Activated T-cell treated with anti-CD3 and anti-CD28 coated beads for 1 hour (primary cell): Measurements from ENCODE around the gene WWOX.

Experiments
- DNase-seq: peaks from one replicate; pipeline ENCODE4 v3.0.0-alpha.2; 2020; ENCODE audit warnings: low read depth

WWOX gene

GRCh38 chr16:78469787-78470186, 370.3 kb downstream of the WWOX start:
- DNase-seq = no peak

- no peak for DNase-seq
Measured at GRCh38 chr16:78473031-78473699, 373.7 kb downstream of the WWOX start.

GRCh38 chr16:78474762-78475161, 375.3 kb downstream of the WWOX start:
- DNase-seq = no peak

- DNase-seq = no peak
Measured at GRCh38 chr16:78476615-78477014, 377.2 kb downstream of the WWOX start.

GRCh38 chr16:78478267-78478861, 378.9 kb downstream of the WWOX start:
- DNase-seq = no peak

GRCh38 chr16:78479723-78480122, 380.3 kb downstream of the WWOX start:
- DNase-seq = no peak

GRCh38 chr16:78480588-78480987, 381.1 kb downstream of the WWOX start:
- DNase-seq = no peak

- DNase-seq = no peak
Measured at GRCh38 chr16:78483124-78483992, 383.9 kb downstream of the WWOX start.

- DNase-seq = no peak
Measured at GRCh38 chr16:78484509-78485058, 385.1 kb downstream of the WWOX start.

- no peak for DNase-seq
Measured at GRCh38 chr16:78485188-78485916, 385.9 kb downstream of the WWOX start.

GRCh38 chr16:78485917-78486257, 386.4 kb downstream of the WWOX start:
- no peak for DNase-seq

GRCh38 chr16:78487471-78487870, 388.0 kb downstream of the WWOX start:
- DNase-seq = no peak

GRCh38 chr16:78489072-78489471, 389.6 kb downstream of the WWOX start:
- no peak for DNase-seq

- DNase-seq = no peak
Measured at GRCh38 chr16:78489631-78490030, 390.2 kb downstream of the WWOX start.

GRCh38 chr16:78490431-78490830, 391.0 kb downstream of the WWOX start:
- no peak for DNase-seq

GRCh38 chr16:78490847-78491246, 391.4 kb downstream of the WWOX start:
- DNase-seq = no peak

GRCh38 chr16:78493573-78493972, 394.1 kb downstream of the WWOX start:
- no peak for DNase-seq

- DNase-seq = no peak
Measured at GRCh38 chr16:78494105-78494504, 394.7 kb downstream of the WWOX start.

GRCh38 chr16:78494674-78495073, 395.2 kb downstream of the WWOX start:
- DNase-seq = no peak

- DNase-seq = no peak
Measured at GRCh38 chr16:78496189-78496588, 396.7 kb downstream of the WWOX start.

- DNase-seq = no peak
Measured at GRCh38 chr16:78499399-78499798, 399.9 kb downstream of the WWOX start.

GRCh38 chr16:78500659-78501270, 401.3 kb downstream of the WWOX start:
- DNase-seq = no peak
